GM19238 (cell line): Measurements from ENCODE around the gene MYDGF.

Experiments
- DNase-seq: peaks from one replicate; pipeline ENCODE4 v3.0.0; 2011; ENCODE audit warnings: low spot score; ENCODE audit not compliant: insufficient read length

MYDGF gene

DNA sequence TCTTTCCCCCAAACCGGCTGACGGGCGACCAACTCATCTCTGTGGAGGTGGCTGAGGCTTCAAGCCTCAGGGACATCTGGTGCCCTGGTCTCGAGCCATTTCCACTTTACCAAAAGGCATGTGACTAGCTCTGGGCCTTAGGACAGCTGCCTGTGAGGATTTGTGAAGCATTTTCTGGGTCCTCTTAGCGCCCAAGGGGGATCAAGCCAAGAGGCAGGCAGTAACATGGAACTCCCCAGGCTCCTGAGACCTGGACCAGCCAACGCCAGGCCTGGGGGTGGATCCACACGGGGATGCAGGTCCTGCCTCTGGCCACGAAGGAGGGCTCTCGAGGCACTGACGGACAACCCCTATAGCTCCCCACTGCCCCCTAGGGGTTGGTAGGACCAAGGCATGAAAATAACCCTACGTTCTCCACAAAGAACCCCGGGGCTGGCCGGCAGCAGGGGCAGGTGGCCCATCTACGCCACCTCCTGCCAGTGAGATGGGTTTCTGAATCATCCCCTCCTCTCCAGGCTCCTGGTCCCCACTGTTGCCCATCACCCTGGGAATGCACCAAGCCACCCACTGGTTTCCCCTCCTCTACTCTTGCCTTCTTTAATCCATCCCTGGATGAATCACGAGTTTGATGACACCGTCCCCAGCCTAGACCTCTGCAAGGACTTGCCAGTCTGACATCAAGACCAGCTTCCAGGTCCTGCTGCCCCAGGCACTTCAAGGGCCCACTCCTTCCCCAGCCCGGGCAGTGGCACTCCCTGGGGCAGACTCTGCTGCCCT is 7.0 kb upstream of the MYDGF start:
- no peak for DNase-seq

DNA sequence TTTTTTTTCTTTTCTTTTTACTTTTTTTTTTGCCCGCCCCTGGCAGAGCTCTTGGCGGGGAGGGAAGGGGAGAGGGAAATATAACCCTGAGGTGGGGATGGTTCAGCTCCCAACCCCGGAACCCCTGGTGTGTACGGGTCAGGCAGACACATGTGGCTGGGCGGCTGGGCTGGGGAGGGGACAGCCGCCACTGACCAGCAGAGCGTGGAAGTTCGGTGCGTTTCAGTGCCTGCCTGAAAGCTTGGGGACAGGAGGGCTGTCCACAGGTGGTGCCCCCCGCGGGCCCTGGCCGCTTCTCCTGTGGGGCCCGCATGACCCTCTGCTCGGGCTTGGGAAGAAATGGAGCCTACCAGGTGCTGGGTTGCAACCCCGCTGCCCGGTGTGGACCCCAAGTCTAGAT is 5.2 kb upstream of the MYDGF start:
- no peak for DNase-seq

DNA sequence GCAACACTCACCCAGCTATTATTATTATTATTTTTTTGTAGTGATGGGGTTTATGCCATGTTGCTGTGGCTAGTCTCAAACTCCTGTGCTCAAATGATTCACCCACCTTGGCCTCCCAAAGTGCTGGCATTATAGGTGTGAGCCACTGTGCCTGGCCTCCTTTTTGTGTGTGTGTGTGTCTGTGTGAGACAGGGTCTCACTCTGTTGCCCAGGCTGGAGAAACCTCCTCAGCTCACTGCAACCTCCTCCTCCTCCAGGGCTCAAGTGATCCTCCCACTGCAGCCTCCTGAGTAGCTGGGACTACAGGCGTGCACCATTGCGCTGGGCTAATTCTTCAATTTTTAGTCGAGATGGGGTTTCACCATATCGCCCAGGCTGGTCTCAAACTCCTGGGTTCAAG is 3.6 kb upstream of the MYDGF start:
- no peak for DNase-seq

DNA sequence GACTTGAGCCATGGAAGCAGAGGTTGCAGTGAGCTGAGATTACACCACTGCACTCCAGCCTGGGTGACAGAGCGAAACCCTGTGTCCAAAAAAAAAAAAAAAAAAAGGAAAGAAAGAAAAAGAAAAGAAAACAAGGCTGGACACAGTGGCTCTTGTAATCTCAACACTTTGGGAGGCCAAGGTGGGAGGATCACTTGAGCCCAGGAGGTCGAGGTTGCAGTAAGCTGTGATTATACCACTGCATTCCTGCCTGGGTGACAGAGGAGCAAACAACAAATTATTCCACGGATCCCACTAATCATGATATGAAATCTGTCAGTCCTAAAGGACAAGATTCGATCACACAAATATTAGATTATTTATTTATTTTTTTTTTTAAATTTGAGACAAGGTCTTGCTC is 3.1 kb upstream of the MYDGF start:
- DNase-seq: no peak

DNA sequence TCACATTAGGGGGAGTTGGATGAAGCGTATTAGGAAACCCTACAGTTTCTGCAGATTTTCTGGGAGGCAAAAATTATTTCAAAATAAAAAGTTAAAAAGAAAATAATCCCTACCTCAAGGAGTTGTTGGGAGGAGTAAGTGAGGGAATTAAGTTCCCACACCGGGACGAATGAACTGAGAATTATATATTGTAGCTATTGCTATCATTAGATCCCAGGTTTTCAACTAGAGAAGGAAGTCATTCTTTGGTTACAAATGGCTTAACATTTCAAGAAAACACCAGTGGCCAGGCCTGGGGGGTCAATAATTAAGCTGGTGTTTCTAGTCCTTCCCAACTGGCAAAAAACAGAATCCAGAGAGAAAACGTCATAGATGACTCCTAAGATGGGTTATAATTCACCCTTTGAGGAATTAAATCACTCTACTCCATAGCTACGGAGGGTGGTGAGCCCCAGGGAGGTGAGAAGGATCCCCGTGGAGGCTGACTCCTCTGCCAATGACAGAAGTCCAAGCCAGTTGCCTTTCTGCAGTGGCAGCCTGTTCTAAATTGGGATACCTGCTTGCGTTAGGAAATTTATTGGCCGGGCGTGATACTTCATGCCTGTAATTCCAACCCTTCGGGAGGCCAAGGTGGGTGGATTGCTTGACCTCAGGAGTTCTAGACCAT is 1.2 kb upstream of the MYDGF start:
- no peak for DNase-seq

DNA sequence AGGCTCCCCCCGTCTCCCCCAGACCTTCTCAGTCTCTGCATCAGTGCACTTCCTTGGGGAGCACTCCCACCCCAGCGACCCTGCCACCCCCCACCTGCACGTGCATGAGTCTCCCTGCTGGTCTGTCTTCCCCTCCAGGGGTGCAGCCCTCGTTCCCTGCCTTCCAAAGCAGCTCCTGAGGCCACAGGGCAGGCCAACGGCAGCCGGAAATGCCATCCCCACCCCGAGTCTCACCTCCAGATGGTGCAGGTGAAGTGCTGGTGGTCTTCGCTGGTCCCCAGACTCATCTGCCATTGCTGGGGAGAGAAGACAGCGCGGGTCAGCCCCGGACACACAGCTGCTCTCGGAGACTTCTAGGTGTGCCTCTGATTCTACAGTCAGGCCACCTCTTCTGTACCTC is 5.5 kb downstream of the MYDGF start:
- DNase-seq: no peak

DNA sequence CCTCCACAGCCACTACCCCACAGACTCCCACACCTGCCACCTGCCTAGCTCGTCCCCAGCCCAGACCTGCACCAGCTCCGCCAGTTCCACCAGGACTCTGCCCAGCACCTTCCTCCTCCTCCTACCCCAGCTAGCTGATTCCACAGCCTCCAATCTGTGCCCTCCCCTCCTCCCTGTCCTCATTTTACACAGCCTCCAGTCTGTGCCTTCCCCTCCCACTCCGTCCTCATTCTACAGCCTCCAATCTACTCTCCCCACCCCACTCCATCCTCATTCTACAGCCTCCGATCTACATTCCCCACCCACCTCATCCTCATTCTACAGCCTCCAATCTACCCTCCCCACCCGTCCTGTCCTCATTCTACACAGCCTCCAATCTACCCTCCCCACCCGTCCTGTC is 7.3 kb downstream of the MYDGF start:
- DNase-seq: no peak

DNA sequence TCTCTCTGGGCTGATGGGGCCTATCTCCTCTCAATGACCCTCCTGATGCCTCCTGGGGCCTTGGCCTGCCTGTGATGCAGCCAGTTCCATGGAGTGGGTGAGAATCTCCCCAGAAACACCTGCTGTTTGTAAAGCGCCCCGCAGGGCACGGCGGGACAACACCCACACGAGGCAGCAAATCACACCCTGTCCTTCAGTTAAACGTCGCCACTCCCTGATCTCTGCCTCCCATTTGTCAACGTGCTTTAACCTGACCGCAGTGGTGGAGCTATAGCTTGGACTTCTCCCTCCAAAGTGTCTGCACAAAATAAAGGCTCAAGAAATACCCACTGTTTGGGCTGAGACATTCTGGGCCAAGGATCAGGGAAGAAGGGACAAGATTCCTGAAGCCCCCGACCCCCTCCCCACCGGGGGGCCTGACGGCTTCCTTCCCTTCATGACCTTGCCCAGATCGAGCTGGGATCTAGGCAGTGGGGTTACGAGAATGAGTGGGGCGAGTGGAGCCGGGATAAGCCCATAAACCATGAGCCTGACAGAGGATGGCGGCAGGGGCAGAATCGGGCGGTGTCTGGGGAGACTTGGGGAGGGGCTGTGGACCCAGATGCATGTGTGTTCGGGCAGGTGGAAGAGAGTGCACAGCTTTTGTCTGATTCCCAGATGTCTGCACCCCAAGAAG is 8.0 kb downstream of the MYDGF start:
- DNase-seq: no peak

DNA sequence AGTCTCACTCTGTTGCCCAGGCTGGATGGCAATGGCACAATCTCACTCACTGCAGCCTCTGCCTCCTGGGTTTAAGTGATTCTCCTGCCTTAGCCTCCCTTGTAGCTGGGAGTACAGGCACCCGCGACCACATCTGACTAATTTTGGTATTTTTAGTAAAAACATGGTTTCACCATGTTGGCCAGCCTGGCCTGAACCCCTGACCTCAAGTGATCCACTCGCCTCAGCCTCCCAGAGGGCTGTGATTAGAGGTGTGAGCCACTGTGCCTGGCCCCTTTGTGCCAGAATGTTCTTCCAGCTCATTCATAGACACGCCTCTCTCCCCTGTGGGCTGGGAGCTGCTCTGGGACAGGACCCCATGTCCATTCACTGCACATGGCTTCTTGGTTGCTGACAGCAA is 9.1 kb downstream of the MYDGF start:
- DNase-seq: no peak

DNA sequence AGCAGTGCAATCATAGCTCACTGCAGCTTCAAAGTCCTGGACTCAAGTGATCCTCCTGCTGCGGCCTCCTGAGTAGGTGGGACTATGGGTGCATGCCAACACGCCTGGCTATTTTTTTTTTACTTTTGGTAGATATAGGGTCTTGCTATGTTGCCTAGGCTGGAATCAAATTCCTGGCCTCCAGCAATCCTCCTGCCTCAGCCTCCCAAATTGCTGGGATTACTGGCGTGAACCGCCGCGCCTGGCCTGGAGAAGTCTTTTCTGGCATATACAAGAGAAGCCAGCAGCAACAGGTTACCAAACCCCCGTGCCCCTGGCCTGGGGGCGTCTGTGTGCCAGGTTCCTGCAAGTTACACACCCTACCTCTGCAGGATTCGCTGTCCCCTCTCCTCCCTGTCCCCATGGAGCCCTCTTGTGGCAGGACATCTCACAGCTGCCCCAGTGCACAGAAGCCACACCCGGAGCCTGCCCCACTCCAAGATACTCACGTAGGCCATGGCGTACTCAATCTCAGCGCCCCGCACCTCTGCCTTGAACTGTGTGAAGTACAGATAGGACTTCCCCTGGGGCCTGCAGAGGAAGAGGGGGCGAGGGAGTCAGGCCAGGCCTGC is 9.9 kb downstream of the MYDGF start:
- no peak for DNase-seq

DNA sequence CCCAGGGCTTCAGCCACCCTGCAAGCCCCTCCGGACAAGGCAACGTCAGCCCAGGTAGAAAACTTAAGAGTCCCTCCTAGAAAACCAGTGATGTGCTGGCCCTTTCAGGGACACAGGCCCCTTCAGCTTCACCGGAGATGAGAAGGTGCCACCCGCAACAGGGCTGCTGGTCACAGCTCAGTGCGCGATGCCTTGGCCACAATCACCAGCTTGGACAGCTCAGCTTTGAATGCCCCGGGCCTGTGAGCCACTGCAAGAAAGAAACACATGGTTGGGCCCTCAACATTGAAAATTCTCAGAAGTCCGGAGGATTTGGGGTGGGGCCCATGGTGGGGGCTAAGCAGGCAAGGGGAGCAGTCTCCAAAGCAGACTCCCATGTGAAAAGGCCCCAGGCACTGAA is 12.3 kb downstream of the MYDGF start:
- DNase-seq: no peak

DNA sequence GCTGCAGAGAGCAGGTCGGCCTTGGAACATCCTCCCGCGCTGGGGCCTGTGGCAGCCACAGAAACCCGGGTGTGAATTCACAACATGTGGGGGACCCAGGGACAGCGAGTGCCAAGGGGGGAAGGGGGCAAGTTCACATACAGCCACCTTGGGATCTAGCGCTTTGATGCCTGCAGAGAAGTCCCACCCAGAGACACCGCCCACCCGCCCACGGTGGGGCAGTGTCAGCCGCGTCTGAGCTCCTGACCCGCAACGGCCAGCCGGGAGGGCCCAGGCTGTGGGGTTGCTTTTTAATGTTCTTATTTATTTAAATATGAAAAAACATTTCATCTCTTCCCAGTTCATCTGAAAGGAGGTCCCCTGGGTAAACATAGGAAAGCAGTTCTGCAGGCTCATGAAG is 12.9 kb downstream of the MYDGF start:
- DNase-seq: no peak

DNA sequence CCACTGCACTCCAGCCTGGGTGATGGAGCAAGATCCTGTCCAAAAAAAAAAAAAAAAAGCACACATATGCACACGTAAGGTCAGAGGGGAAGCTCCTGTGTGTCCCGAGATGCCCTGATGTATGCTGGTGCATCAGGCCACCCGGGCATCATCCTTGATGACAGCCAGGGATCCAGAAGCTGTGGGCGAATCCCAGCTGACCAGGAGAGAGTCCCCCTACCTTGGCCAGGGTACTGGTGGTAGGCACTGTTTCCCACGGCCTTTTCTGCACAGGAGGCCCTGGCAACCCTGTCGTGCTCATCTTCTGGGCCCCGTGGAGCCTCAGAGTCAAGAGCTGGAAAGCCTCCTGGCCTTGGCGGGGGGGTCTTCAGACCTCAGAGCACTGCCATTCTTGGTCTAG is 14.0 kb downstream of the MYDGF start:
- DNase-seq: no peak

DNA sequence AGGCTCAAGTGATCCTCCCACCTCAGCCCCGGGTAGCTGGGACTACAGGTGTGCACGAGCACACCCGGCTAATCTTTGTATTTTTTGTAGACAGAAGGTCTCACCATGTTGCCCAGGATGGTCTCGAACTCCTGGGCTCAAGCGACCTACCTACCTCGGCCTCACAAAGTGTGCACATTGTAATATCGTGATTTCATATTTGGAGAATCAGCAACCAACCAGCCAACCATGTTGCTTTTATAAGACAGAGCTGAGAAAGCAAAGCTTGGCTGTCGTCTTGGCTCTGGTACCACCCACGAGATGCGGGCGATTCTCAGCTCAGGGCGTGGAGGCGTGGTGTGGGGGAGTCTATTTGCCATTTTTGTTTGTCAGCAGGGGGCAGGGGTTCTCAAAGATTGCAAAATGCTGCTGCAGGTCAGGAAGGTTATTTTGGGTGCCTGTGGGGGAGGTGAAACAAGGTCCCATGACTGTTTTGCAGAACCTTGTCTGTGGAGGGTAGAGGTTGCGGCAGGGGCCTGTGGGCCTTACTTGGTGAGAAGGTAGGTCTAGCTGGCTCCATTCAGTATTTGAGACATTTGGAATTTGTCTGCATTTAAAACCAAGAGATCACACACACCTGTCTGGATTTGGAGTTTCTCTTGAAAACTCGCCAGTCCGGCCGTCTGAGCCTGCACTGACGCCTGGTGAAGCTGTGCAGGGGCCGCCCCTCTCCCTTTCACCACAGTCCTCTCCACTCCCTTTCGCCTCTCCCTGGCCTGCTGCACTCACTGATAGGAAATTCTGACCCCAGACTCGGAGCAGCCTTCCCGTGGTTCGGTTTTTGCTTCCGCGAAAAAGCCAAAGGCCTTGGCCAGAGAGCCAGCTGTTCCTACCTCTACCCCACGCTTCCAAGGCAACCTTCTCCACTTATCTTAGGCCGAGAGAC is 15.4 kb downstream of the MYDGF start:
- no peak for DNase-seq

DNA sequence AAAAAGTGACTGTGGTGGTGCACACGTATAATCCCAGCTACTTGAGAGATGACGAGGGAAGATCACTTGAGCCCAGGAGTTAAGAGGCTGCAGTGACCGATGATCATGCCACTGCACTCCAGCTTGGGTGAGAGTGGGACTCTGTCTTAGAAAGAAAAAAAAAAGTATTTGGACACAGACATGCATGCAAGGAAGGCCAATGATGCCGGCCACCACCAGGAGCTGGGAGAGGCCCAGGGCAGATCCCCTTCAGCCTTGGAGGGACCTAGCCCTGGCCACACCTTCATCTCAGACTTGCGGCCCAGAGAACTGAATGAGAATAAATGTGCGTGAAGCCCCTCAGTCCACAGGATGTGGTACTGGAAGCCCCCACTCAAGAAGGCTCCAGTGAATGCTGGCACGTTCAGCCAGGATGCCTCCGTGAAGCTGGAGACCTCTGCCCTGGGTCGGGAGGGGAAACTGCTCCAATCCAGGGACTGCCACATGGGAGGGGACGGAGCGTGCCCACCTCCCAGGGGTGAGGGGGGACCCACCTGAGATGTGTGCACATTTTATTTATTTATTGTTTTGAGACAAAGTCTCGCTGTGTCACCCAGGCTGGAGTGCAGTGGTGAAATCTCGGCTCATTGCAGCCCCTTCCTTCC is 16.2 kb downstream of the MYDGF start:
- DNase-seq: no peak

DNA sequence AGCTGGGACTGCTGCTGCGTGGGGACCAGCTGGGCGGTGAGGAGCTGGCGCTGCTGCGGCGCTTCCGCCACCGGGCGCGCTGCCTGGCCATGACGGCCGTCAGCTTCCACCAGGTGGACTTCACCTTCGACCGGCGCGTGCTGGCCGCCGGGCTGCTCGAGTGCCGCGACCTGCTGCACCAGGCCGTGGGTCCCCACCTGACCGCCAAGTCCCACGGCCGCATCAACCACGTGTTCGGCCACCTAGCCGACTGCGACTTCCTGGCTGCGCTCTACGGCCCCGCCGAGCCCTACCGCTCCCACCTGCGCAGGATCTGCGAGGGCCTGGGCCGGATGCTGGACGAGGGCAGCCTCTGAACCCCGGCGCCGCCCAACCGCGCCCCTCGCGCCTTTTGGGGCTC is 18.1 kb downstream of the MYDGF start:
- DNase-seq: no peak

DNA sequence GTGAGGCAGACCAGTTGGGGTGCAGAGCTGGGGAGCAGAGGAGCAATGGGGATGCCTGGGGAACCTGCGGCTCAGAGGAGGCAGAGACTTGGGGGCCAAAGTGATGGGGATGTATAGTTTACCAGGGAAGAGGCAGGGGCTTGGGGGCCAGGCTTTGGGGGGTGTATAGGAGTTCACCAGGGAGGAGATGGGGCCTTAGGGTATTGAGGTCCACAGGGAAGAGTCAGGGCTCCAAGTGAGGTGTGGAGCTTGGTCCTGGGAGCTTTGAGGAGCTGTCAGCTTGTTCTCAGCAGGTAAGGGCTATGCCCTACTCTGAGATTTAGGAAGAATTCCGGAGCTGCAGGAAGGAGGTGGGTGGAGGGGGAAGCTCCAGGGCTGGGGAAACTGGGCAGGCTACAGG is 20.0 kb downstream of the MYDGF start:
- no peak for DNase-seq

DNA sequence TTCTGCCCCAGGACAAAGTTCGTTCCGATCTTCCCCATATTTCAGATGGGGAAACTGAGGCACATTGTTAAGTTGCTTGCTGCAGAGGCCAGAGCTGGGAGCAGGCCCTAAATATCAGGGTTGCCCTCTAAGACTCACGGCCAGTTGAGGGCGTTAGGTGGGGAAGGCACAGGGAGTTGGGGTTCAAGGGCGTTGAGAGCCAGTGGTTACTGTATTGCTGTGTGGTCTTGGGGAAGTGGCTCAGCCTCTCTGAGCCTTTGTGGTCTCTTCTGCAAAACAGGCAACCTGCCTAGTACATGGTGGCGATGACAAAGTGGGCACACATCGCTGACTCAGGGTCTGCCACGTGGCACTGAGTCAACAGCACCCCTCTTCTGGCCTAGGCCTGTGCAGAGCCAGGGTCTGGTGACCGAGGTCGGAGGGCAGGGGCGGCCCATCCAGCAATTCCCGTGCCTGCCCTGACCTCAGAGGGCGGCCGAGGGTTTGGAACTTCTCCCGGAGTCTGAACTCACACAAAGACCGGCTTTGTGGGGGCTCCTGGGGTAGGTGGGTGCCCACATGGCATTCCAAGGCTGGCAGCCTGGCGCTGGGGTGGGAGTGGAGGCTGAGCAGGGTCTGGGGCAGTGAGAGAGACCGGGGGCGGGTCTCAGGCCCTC is 20.6 kb downstream of the MYDGF start:
- no peak for DNase-seq

DNA sequence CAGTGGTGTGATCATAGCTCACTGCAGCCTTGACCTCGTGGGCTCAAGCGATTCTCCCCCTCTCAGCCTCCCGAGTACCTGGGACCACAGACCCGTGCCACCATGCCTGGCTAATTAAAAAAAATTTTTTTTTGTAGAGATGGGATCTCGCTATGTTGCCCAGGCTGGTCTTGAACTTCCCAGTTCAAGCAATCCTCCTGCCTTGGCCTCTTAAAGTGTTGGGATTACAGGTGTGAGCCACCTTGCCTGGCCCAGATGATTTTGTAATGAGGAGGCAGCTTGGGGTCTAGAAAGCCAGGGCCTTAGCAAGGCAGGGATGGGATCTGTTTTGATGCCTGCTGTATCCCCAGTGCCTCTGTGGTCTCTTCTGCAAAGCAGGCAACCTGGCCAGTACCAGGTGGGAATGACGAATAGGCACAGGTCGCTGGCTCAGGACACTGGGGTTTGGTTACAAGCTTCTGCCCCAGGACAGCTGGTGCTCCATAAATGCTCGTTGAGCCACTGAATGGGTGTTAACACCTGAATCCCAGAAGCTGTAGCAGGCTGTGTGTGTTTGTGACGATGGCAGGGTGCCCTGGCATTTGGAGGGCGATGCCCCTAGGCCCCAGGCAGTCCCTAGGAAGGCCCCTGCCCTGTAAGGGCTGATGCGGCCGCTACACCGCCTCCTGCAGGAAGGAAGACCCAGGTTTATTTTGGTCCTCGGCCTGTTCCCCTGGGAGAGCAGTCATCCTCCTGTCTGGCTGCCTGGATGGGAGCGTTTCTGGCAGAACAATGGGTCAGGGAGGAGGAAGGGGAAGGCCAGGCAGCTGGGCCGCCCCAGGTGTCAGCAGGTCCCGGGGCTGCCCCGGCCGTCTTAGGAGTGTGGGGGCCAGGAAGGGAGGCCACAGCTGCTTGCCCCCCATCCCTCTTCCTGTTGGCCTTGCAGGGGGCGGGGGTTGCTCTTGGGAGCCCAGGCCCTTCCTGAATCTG is 22.2 kb downstream of the MYDGF start:
- no peak for DNase-seq
